ENCODE measurements around the gene ARL8B. TPM values are rescaled to one million over a fixed set of nuclear protein-coding genes. Genes with fewer than 3 reads are reported as not detected.

Gene ARL8B
- total and polyA plus RNA-seq, 9 of the 15 experiments (the other 6 are each of a cell fraction or from before 2014, with no cell fraction given): 28.5 to 99.4 (median 77.2) TPM

- TF ChIP-seq AFF4 (CRISPR knock-in tag; IDR thresholded peaks at IDR 0.05): peak; percentile 10; the same call in 1 of the 2 replicates
- no peak for TF ChIP-seq ZNF133 (CRISPR knock-in tag; IDR thresholded peaks at IDR 0.05)
- TF ChIP-seq THRA (IDR thresholded peaks at IDR 0.05): no peak
- no peak for TF ChIP-seq ZNF224 (CRISPR knock-in tag; IDR thresholded peaks at IDR 0.05)
- peak; percentile 24 for TF ChIP-seq MEIS2 (IDR thresholded peaks at IDR 0.05; ENCODE audit: partially characterized antibody)
- TF ChIP-seq SAFB2 (IDR thresholded peaks at IDR 0.05; ENCODE audit: borderline replicate concordance, low read depth, low read length, severe bottlenecking): no peak
- TF ChIP-seq KLF10 (CRISPR knock-in tag; IDR thresholded peaks at IDR 0.05): no peak
- TF ChIP-seq GMEB1 (CRISPR knock-in tag; IDR thresholded peaks at IDR 0.05): peak; percentile 79
- TF ChIP-seq IRF1 (CRISPR knock-in tag; IDR thresholded peaks at IDR 0.05; ENCODE audit: borderline replicate concordance): no peak
- no peak for TF ChIP-seq NR2C1 (IDR thresholded peaks at IDR 0.05)
- peak; percentile 74 for TF ChIP-seq NR2C1 (tag; IDR thresholded peaks at IDR 0.05)
- peak; percentile 81 for TF ChIP-seq MYC (IDR thresholded peaks at IDR 0.05; ENCODE audit: low read depth, low read length)
- TF ChIP-seq MYC (CRISPR knock-in tag; IDR thresholded peaks at IDR 0.05; ENCODE audit: borderline replicate concordance, low read depth): no peak
- TF ChIP-seq ARID4B (CRISPR knock-in tag; IDR thresholded peaks at IDR 0.05): no peak
- no peak for TF ChIP-seq MAFF (IDR thresholded peaks at IDR 0.05; ENCODE audit: low read length)
Measured at GRCh38 chr3:5187156-5187919, 65.2 kb downstream of the ARL8B start, which contains the start of gene EDEM1 (continued).

Measured in K562 (cell line).